AG04449 (cell line): ENCODE results near the gene RAB8A.

Experiments
- CTCF ChIA-PET: fragments of 350-600 bp; formaldehyde crosslinking; extraction: SDS; loops from one replicate; lab custom pipeline; 2021; ENCODE audit warnings: antibody characterized with exemption; lab: Yijun Ruan, JAX
- POLR2A ChIA-PET: fragments of 400-600, 350-600 bp; formaldehyde crosslinking; extraction: SDS; loops from one replicate; lab custom pipeline; 2020; ENCODE audit warnings: antibody characterized with exemption, inconsistent platforms; lab: Yijun Ruan, JAX
- DNase-seq: peaks from one replicate; pipeline ENCODE4 v3.0.0-alpha.2; 2010; ENCODE audit warnings: low read depth, low spot score
- H3K4me3 ChIP-seq: 2 replicates; pipeline ENCODE4 v1.5.1; 2011; ENCODE audit warnings: low read depth, mild to moderate bottlenecking, control low read depth, low read length
- TF ChIP-seq, protein P1 (sequence below): IDR thresholded peaks from one replicate; pipeline ENCODE4 v1.5.1; 2011; ENCODE audit warnings: mild to moderate bottlenecking, moderate library complexity, low read length, control low read depth, inconsistent platforms; ENCODE audit not compliant: insufficient read depth; ENCODE audit errors: missing control alignments

Gene RAB8A

DNA sequence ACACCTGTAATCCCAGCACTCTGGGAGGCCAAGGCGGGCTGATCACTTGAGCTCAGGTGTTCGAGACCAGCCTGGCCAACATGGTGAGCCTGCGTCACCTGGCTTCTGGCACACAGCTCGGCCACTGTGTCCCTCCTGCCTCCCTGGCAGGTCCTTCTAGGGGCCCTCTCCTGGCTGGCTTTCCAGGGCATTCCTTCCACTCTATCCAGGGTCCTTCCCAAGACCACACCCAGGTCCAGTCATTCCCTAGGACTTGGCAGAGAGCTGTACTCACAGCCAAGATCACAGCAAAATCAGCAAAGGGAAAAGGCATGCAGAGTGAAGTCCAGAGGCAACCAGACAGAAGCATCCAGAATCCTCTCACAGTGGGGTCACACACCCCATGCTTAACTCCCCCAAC, 22.1 kb downstream of the RAB8A start:
- CTCF ChIA-PET: interaction anchor here (0.9 to 1.8 kb wide), 4 partner anchors 10 to 253 kb away, joined by 3 to 5 read pairs (median 4); partner anchors contain the start of gene HSH2D
- no peak overlapping the region for H3K4me3 ChIP-seq
- POLR2A ChIA-PET: interaction anchor here (0.9 kb wide), 1 partner anchor 9 kb away, joined by 3 read pairs; no protein-coding TSS in a partner anchor
- DNase-seq: no peak
- TF ChIP-seq, protein P1, sequence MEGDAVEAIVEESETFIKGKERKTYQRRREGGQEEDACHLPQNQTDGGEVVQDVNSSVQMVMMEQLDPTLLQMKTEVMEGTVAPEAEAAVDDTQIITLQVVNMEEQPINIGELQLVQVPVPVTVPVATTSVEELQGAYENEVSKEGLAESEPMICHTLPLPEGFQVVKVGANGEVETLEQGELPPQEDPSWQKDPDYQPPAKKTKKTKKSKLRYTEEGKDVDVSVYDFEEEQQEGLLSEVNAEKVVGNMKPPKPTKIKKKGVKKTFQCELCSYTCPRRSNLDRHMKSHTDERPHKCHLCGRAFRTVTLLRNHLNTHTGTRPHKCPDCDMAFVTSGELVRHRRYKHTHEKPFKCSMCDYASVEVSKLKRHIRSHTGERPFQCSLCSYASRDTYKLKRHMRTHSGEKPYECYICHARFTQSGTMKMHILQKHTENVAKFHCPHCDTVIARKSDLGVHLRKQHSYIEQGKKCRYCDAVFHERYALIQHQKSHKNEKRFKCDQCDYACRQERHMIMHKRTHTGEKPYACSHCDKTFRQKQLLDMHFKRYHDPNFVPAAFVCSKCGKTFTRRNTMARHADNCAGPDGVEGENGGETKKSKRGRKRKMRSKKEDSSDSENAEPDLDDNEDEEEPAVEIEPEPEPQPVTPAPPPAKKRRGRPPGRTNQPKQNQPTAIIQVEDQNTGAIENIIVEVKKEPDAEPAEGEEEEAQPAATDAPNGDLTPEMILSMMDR: no peak

DNA sequence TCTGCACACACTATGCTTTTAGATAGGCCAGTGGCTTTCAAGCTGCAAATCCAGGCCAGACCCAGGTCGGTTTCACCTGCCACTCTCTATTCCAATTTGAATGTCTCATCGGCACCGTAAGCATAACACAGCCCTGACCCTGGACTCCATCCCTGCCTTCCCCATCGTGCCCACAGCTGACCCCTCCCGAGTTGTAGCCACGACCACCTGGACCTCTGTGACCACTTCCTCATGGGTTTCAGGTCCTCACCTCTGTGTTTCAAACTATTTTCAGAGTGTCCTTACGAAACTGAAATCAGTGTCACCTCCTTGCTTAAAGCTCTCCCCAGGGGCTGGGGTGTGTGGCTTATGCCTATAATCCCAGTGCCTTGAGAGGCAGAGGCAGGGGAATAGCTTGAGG, 22.8 kb downstream of the RAB8A start:
- POLR2A ChIA-PET: no interaction called here
- no peak overlapping the region for H3K4me3 ChIP-seq
- CTCF ChIA-PET: interaction anchor here (0.9 to 1.9 kb wide), 5 partner anchors 8 to 252 kb away, joined by 3 to 5 read pairs (median 4); partner anchors contain the start of gene HSH2D
- DNase-seq: no peak
- TF ChIP-seq, protein P1: no peak

DNA sequence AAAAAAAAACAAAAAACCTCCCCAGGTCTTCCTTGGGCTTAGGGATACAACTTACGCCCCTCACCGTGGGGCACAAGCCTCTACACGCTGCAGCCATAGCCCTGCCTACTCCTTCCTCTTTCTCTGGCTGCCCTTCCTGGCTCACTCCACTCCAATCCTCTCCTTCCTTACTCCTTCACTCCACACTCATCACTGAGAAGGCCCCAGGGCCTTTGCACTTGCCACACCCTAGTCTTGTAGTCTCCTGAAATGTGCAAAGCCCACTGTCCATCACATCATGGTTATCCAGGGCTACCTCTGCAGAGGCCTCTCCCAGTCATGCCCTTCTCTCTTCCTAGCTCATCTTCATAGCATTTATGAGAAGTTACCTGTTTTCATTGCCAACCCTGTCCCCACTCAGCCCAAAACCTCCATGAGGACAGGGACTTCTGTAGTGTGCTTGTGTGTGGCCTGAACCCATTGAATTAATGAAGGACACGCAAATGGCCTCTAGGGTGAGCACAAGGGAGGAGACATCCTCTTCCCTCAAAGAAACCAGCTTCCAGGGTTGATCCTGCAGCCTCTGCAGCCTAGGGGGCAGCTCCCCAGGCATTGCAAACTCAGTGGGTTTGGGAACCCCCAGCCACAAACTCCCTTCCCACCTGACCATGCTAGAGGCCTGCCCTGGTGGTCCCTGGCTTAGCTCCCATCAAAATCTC, 23.9 kb downstream of the RAB8A start:
- no peak for DNase-seq

DNA sequence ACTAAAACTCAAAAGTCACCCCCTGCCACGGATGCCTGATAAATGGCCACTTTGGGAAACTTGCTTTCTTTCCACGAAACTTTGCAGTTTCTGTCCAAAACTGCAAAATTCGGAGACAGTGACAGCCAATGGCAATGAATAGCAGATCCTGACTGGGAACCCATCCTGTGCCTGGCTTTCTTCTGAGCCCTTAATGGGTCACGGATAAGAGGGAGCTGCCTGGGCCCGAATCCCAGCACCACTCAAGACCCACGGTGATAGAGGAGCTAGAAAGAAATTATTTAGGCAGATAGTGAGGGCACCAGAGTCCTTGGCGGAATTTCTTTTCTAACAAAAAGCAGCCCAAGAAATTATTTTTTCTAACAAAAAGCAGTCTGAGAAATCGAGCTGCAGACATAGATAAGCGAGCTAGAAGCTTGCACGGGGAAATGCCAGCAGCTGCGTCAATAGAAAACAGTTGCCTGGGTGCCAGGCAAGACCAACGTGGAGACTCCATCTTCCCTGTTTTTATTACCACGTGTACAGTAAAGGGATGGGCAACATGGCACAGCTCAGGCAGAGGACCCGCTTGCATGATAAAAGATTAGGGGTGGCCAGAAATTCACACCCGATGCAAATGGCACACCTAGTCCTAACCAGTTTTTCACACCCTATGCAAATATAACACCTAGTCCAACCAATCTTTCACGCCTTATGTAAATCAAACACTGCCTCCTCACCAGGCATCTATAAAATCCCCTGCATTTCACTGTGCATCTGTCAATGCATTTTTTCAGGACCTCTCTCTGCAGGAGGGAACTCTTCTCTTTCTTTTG, 24.7 kb downstream of the RAB8A start:
- TF ChIP-seq, protein P1: no peak
- ChIA-PET POLR2A (no interaction called here), CTCF (interaction anchor here (1.0 to 1.9 kb wide), 2 partner anchors 10 to 94 kb away, joined by 3 to 5 read pairs; no protein-coding TSS in a partner anchor)
- no peak overlapping the region for H3K4me3 ChIP-seq
- no peak for DNase-seq

More for the DNA sequence above, 23.9 kb downstream of the RAB8A start:
- TF ChIP-seq, protein P1: no peak
- POLR2A ChIA-PET: no interaction called here
- CTCF ChIA-PET: interaction anchor here (0.7 to 1.9 kb wide), 3 partner anchors 9 to 94 kb away, joined by 3 to 5 read pairs (median 3); no protein-coding TSS in a partner anchor
- H3K4me3 ChIP-seq: no peak overlapping the region

DNA sequence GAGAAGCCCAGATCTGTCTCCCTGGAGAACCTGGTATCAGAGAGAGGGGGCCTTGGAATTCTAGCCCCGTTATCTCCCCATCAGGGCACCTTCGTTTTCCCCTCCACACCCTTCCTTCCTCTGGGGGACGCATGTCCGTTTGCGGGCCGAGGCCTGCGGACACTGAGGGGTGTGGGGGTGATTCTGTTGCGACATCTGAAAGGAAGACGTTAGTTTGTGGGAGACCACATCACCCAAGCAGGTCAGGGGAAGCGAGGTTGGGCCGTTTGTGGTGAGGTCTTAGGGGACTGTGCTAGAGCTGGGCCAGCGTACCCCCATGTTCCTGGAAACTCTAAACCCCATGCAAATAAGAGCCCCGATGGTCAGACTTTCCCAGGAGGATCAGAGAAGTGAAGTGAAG, 28.1 kb downstream of the RAB8A start:
- no peak overlapping the region for H3K4me3 ChIP-seq
- DNase-seq: no peak
- ChIA-PET CTCF (interaction anchor here (1.0 to 1.3 kb wide), 2 partner anchors 8 to 98 kb away, joined by 3 to 4 read pairs; no protein-coding TSS in a partner anchor), POLR2A (no interaction called here)
- TF ChIP-seq, protein P1: no peak
